HG03469 (cell line): ENCODE measurements around the gene PIK3R1.

Experiments
- ATAC-seq: cut with Tn5 transposase; IDR thresholded peaks from one replicate; pipeline ENCODE4 v1.9.1; 2021; ENCODE audit warnings: mild to moderate bottlenecking, moderate library complexity, moderate number of reproducible peaks; ENCODE audit not compliant: unreplicated experiment

Gene PIK3R1

DNA sequence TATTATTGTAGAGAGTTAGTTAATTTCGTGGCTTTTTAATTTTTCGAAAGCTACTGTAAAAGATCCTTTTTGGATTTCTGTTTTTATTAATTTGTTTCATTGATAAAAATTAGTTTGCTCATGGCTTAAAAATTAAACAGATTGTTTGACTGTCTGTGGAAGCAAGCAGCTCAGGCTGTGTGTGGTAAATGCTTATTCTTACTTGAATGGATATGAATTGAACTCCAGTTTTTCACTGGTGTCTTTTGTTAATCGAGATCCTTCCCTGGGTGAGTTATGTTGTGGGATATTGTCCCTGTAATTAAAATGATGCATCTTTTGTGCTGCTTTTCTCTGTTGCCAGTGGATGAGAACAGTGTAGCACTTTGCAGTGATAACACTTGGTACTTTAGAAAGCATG is 75.3 kb downstream of the PIK3R1 start:
- ATAC-seq, result no peak

DNA sequence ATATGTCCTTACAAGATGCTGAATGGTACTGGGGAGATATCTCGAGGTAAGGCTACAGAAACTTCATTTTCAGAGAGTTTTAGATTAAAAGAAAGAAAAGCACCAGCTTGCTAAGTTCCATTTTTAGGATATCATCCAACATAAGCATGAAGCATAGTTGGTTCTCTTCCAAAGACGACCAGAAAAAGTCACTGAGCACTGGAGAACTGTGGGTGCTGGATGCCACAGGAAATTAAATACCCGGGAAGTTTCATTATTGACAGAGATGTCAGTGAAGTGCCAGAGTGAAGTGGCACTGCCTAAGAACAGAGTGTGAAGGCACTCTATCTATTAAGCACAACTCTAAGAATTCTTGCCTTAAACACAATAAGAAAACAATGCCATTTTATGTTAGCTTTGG is 76.8 kb downstream of the PIK3R1 start:
- ATAC-seq, result no peak

DNA sequence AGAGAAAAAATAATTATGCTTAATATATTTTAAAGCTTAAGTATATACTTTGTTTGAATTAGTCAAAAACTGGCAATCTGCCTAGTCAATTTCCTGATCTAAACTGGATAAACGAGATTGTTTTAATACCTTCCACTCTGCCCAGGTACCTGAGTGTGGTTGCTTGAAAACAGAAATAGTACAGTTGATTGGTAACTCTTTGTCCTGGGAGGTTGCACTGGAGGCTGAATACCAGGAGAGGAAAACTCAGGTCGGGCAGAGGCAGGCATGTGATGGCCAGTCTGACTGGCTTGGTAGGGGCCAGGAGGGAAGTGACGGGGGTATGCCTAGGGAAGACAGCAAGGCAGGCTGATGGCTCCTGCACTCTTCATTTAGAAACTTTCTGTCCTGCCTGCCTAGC is 80.2 kb downstream of the PIK3R1 start:
- no peak for ATAC-seq

DNA sequence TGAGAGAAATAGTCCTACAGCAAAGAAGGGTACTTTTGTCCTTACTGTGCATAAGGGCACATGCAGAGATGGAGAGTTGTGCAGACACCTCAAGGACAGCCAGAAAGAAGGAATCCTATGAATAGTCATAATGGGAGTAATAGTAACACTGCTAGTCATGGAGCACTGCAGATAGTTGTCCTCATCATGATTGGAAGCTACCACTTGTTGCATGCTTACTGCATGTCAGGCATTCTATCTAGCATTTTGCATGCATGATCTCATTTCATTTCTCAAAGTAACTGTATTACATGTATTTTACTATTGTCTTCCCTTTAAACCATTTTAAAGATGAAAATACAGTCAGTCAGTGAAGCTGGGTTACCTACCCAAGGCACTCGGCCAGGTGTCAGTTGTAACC is 81.3 kb downstream of the PIK3R1 start:
- ATAC-seq, result no peak

DNA sequence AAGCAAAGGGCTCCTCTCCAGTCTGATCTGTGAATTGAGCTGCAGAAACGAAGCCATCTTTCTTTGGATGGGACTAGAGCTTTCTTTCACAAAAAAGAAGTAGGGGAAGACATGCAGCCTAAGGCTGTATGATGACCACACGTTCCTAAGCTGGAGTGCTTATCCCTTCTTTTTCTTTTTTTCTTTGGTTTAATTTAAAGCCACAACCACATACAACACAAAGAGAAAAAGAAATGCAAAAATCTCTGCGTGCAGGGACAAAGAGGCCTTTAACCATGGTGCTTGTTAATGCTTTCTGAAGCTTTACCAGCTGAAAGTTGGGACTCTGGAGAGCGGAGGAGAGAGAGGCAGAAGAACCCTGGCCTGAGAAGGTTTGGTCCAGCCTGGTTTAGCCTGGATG is 82.1 kb downstream of the PIK3R1 start:
- ATAC-seq, result no peak

DNA sequence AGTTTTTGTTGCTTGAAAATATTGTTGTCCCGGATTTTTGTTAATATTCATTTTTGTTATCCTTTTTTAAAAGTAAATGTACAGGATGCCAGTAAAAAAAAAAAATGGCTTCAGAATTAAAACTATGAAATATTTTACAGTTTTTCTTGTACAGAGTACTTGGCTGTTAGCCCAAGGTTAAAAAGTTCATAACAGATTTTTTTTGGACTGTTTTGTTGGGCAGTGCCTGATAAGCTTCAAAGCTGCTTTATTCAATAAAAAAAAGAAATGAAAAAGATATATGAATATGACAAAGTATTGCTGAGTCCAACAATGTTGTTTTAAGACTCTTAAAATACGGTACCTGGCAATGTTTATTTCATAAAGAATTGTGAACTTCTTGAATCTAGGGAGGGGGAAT is 82.9 kb downstream of the PIK3R1 start:
- no peak for ATAC-seq

DNA sequence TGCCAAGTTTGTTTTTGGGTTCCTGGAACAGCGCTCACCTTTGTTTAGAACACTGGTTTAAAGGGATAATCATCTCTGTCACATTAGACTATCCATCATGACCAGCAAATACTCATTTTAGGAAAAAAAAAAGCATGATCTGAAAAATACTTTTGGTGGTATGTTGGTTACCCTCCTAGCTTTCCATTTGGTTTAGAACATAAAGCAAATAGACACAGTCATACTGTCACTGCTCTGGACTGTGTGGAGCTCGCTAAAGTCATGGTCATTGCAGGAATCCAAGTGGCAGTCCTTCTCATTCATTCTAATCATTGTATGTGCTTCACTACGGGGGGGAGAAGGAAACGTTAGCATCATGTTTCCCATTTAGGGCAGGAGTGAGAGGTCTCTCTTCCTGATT is 83.5 kb downstream of the PIK3R1 start:
- no peak for ATAC-seq

DNA sequence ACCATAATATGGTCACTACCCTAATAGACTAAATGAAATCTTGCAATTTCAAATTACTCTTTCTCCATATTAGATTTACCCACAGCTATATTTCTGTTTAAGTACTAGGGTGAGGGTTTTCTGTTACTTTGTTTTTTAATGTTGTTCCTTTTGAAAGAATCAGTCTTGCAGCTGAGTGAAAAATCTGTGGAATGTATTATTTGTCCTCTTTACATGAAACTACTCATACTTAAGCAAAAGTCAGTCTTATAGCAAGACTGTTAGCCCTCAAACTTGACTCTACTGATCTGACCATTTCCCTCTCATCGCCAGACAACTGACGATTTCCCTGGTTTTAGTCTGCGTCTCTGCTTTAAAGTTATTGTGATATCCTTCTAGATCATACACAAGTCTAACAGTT is 84.0 kb downstream of the PIK3R1 start:
- no peak for ATAC-seq

DNA sequence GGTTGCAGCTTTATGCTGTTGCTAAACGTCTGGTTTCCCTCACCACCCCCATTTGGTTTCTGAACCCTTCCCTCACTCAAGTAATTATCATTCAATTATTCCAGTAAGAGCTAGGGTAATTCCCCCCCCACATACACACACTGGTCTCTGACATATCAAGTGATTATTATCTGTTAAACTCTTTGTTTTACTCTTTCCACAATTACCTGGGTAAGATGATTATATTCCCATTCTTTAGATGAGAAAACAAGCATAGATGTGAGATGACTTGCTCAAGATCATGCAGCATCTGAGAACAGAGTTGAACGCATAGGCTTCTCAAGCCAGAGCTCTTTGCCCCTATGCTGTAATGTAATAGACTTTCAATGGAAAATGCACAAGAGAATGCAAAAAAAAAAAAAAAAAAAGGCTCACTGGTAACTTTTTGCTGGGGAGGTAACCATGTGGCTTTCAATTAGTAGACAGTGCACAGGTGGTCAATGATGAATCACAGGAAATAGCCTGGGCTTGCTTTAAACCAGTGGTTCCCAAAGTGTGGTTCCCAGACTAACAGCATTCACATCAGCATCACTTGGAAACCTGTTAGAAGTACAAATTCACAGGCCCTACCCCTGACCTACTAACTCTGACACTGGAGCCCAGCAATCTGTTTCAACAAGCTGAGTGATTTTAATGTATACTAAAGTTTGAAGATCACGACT is 87.6 kb downstream of the PIK3R1 start:
- ATAC-seq, result peak; percentile 50

DNA sequence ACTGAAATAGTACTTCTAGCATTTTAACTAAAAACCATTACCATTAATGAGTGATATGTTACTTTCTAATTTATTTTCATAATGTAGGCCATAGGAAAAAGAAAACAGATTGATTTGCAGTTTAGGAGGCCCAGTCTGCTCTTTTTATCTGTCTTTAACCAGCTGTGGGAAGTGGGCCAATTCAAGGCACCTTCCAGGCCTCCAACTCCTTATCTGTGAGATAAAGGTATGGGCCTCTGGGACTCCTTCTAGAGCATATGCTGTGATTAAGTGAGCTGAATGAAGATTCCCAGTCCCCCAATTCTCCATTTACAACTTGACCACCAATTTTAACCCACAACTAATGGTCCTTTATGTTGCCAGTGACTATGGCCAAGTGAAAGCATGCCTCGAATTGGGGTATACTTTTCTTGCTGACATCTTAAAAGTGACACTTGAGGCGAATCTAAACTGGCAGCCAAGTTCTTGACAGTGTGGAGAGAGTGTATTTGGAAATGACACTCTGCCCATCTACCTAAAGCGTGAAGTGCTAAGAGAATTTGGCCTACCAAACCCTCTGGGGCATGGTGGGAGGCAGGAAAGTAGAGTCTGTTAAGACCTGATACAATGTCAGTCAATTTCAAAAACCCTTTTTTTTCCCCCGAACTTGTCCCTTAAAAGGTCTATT is 88.3 kb downstream of the PIK3R1 start:
- no peak for ATAC-seq

DNA sequence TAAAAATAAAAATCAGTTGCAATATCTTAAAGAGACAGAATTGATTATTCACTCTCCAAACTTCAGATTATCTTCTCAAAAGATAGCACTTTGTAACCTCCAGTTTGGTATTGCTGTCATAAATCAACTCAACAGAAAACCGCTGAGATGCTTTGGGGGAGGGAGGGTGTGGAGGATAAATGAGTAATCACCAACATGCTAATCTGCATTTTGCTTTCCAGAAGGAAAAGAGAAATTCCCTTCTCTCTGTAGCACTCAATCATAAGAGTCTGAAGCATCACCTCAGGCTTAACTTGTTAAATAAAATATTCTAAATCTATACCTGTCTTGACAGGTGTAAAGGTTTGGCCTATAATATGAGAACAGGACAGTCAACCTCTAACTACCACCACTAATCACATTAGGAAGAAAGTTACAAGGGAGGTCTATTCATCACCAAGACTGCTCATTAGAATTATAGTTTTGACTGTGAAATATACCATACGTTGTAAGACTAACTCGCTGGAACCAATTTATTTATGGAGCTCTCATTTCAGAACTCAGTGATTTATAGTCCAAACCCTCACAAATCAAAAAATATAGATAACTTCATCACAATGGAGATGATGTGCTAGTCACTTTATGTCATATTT is 89.0 kb downstream of the PIK3R1 start:
- ATAC-seq, result no peak

DNA sequence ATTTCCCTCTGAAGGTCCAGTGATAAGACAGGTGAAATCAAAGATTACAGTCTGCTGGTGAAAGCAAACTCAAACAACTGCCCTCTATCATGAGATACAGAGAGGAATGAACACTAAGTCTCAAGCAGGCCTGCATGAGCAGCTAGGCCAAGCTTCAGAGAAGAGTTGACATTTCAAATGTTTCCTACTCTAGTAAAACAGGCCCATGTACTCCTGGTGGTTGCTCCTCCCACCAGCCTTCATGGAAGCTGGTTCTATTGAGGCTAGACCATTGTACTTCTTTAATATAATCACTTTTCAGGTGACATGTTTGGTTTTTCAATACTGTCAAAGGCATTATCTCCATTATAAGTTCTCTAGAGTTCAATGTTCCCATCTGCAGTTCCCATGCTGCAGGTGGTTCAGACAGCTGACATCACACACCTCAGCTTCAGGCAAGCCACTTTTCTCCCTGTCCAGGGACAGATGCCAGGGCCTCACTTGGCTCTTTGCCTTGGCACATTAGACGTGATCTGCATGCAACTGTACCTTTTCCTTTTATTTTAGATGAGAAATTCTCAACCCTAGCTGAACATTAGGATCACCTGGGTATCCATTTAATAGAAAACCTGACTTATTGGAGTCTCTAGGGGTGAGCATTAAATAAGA is 89.8 kb downstream of the PIK3R1 start:
- no peak for ATAC-seq

DNA sequence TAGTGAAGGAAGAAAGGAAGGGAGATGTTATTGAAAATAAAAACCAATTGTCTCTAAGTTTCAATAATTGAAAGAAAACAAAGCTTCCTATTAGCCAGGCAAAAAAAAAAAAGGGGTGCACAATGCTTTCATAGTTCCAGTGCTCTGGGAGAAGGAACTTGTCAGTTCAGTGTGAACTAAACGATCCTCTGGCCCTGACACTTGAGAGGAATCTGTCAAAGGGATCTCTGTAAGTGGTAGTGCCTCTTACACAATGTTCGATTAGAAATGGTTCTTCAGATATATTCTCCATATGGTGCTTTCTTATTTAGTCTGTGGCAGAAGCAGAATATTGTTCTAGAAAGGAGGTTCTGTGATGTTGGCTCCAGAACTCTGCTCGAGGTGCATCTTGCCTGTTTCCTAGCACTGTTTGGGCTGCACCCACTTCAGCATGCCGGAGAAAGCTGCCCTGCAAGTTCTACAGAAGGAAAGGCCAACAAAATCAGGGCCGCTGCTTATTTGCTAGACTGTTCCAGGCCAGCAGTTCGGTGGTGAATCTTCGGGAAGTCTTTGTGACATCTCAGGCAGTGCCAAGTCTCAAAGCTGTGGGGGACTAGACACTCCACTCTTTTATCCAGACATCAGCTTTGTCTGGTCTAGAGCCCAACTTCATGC is 90.9 kb downstream of the PIK3R1 start:
- no peak for ATAC-seq

DNA sequence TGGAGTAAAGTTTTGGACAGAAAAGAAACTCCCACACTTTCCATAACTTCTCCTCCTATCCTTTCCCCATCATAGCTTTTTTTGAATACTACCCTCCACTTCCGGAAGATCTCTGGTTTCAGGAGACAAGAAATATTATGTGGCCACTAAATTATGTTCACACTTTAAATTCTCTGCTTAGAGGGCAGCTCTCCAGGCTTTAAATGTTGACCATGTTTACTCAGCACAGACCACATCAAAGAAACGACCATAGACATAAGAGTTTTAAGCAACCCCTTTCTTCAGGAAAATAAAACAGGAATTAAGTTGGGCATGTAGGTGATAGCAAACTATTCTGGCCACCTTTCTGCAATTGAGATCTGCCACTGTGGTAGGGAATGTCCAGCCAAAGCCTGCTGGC is 97.8 kb downstream of the PIK3R1 start:
- ATAC-seq, result no peak

DNA sequence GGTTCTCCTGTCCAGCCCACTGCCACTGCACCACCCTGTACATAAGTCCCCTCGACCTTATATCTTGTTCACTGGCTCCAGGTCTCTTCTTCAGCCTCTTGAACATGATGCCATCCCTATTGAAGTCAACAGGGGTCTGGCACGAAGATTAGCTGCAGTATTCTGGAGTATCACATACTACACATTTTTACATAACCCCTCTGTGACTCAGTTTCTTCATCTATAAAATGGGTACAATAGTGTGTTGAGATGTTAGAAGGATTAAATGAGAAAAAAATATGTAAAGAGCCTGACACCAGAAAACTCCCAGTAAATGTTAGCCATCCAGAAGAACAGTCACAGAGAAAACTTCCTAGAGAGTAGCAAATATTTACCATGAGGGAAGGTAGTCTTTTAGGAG is 98.9 kb downstream of the PIK3R1 start:
- no peak for ATAC-seq

DNA sequence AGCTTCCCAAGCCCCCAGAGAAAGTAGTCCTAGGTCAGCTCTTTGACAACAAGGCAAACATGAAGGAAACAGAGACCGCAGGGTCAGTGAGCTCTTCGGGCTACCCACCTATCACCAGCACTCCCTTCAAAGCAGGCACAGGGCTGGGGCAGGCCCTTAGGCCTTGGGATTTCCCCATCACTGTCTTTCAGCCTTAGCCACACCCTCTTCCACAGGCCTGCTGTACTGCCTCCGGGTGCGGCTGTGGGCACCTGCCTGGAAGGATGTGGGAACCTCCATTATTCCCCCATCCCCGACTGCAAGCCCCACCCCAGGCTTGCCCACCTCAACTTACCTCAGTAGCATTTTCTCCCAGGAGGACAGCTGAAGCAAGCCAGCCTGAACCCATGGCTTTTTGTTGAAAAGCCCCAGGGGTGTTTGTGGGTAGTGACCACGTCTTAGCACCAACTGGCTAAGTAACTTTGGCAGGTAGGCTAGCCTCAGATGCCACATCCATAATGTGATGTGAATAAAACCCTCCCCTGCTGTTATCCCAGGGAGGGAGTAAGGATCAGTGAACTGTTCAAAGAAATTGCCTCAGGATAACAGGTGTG is 100.2 kb downstream of the PIK3R1 start:
- peak; percentile 93 for ATAC-seq

DNA sequence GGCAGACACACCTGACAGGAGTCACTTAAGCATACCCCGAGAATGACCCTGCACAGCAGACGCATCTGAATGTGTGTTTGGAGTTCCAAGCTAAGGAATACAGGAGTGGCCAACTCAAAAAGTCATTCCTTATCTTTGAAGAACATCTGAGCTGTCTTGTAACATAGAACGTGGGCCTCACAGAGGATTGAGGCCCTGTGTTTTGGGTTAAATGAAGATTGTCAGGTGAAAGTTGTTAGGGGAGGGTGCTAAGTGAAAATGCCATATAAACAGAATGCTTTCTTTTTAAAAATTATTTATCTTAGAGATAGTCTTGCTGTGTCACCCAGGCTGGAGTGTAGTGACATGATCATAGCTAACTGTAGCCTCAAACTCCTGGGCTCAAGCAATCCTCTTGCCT is 100.9 kb downstream of the PIK3R1 start:
- ATAC-seq, result no peak

DNA sequence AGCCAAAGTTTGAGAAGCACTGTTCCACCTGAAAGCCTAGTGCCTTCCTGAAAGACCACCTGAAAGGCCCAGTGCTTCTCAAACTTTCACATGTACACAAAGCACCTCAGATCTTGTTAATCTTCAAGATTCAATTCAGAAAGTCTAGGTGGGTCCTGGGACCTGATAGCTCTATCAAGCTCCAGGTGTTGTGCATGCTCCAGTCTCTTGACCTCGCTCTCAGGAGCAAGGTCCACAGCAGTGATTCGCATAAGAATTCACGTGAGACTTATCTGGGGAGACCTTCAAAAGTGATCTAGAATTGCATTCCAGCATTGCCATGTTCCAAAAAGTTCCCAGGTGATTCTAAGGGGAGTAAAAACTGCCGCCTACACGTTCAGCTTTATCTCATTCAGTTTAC is 102.1 kb downstream of the PIK3R1 start:
- no peak for ATAC-seq

DNA sequence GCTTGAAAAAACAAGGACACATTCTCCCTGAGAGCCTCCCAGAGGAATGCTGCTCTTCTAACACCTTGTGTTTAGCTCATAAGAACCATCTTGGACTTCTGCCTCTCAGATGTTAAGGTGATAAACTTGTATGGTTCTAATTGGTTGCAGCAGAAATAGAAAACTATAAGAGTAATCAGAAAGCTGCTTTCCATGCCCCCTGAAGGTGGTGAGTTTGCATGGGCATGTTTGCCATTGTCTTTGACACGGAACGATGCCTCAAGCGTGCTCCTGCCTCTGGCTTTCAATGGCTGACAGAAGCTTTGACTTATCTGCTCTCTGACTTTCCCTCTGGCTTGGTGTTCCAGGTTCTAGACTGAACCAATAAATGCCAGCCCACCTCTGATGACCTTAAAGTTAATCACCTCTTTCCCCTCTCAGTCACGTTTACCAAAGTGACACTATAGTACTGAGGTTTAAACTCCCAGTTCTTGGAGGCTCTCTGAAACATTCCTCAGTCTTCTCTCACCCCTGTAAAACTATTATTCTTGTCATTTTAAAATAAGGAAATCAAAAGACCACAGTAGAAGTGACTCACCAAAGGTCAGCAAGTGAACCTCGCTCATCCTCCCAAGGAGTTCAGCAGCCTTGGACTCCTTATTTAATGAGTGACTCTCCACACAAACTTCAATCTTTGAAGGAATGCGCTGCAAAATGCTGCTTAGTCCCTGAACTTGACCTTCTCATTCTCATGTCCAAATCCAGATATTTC is 103.6 kb downstream of the PIK3R1 start:
- no peak for ATAC-seq

DNA sequence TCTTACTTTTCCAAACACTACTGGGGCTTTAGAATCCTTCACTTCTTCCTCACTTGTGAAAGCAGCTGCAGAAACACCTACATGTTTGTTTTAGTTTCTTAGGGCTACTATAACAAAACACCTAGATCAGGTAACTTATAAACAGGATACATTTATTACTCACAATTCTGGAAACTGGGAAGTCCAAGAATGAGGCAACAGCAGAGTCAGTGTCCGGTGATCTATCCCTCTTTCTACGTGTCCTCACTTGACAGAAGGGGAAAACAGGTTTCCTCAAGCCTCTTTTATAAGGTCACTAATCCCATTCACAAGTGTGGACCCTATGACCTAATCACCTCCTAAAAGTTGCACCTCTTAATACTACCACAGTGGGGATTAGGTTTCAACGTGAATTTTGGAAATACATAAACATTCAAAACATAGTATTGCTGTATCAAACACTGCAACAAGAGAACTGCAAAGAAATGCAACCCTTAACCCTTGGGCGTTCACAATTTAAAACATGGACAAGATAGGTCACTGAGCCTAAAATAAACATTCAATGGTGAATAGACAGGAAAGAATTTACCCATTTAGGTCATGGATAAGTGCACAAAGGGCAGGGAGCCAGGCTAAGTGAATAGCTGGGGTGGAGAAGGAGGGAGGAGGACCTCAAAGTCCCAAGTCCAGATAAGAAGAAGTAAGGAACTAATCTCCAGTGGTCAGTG is 104.3 kb downstream of the PIK3R1 start:
- ATAC-seq, result no peak
